Measurements from ENCODE around the gene HOXA9.

HOXA9 gene

DNA sequence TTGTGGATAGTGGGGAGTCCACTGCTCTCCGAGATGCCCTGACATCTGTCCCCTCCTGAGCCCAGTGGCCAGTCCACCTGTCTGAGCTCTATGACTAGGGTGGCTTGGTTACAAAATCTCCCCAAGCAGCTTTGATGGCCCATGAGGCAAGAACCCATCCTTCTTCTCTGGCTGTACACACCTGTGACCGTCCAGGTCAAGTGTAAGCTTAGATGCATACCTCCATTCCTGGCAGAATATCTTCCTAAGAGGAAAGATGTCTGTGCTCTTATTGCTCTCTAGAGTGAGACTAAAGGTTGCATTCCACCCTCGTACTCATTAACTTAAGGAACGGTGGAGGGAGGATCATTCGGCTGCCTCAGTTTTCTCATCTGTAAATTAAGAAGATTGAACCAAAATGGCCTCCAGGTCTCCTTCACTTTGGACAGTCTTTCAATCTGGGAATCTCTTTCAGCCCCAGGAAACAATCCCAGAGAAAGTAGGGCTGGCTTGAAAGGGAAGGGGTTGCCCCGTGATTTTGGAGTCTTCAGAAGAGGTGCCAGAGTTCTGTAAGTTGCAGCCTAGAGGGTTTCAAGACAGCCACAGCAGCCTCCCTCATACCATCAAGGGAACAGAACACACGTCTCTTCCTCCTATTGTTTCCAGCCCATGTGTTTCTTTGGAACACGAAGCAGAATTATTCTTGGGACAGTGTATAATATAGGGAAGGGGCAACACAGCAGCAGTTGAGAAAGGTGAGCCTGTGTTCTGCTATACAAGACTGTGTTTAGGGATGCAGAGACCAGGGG lies 40.2 kb downstream of the HOXA9 start:
- DNase-seq = no peak

DNA sequence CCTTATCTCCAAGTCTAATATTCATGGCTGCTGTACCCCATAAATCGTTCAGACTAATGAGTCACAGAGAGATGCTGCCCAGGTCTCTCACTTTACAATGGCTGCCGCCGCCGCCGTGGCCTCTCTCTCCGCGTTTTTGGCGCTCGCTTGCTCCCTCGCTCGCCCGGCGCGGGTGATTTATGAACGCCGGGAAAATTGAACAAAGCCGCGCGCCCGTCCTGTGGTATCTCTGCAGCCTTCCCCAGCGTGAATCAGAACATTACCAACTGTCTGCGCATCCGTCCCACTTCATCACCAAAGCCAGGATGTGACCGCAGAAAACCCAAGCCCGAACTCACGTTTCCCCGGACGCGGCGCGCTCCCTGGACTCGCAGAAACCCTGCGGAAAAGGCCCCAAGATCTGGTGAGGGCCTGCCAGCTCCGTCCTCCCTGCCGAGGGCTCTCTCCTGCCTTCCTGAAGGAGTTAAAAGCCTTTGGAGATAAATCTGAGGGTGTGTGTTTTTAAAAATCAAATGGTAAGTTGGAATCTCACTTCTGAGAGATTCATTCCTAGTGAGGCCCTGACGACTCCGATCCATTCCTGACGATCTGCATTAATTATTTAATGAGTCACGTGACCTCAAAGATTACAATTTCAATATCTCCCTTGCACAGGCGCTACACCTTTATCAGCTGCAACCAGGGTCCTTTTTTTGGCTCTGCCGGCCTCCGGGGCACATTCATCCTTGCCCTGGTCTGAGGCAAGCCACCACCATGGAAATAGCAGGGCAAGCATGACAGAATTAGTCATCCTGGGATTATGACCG lies 41.0 kb downstream of the HOXA9 start:
- no peak for DNase-seq

DNA sequence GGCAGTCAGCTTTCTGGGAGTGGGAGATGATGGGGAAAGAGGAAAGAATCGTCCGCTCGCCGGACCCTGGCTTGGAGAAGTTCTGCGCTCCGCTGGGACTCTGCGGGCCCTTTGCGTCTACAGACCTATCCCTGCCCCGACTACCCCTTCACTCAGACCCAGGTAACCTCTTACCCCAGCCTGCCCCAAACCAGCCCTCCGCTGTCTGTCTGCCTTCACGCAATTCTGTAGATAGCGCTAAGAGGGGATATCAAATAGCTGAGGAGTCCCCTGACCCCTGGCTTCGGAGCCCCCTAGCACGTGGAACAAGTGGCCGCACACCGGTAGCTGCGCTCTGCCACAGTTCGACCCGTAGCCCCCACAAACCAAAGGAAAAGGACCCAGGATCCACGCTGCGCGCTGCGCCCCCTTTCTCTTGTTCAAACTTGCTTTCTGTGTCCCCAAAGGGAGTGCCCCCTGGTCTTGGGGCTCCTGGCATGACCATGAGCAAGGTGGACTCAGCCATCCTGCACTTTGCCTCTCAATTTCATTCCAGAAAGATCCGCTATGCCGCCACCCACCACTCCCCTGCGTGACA lies 41.8 kb downstream of the HOXA9 start:
- no peak for DNase-seq

DNA sequence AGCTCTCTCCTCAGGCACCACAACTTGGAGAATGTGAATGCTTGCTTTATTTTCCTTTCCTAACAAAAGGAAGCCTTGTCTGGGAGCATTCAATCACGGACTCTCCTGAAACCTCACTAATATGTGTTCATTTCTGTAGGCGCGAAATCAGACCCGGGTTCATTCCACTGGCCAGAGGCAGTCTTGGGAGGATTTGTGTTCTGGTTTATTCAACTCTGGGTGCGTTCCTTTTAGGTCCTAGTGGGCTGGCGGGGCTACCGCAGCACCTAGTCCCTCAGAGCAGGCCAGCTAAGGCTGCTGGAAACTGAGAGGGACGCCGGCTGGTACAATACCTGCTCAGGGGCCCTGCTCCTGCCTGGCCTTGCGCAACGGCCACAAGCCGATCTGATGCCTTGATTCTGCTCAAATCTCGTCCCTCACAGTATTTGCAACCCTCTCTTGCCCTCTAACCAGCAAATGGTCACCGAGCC lies 42.3 kb downstream of the HOXA9 start:
- no peak for DNase-seq

DNA sequence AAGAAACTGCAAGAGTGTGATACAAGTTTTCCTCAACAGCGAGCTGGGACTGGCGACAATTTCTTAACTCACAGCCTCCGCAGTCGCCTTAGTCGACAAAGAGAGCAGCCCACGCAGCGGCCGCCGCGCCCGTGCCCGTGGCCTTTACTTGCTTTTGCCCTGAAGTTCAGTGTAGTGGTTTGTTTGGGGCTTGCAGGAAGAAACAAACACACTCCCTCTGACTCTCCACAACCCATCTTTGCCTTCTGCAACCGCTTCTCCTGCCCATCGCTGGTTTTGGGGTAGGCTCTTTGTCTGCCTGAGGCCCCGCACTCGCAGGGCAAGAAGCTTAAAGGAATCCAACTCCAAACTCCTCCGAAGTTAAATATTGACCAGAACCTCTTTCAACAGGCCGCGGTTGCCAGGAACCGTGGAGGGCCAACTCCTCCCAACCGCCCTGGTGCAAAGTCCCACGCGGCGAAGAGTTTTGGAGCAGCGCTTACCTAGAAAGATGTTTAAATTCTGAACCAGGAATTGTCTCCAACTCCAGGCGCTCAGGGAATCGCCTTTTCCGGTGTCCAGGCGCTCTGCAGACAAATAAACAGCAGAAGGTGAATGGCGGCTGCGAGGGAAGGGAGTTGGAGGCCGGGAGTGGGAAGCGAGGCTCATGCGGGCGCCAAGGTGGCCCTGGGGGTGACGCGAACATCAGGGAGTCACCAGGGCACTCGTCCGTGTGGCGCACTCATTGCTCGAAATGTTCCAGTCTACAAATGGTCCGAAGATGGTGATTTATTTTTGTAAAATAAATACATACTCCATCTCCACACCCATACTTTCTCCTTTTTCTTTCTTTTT lies 43.0 kb downstream of the HOXA9 start:
- no peak for DNase-seq

DNA sequence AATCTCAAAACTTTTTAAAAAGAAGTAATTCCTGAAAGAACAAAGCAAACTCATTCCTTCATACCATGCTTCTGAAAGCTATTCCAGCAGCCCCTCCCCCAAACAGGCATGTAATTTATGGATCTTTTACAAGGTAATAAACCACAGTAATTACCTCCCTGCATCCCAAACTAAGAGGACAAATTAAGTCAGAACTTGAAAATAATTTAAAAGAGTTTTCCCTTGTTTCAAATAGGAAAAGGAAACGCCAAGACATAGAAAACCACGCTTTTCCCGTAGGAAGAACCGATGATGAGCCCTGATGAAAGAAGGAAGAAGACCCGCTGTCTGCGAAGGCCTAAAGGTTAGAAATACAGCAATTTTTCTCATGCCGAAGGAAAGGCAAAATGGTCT lies 43.7 kb downstream of the HOXA9 start:
- DNase-seq = no peak

DNA sequence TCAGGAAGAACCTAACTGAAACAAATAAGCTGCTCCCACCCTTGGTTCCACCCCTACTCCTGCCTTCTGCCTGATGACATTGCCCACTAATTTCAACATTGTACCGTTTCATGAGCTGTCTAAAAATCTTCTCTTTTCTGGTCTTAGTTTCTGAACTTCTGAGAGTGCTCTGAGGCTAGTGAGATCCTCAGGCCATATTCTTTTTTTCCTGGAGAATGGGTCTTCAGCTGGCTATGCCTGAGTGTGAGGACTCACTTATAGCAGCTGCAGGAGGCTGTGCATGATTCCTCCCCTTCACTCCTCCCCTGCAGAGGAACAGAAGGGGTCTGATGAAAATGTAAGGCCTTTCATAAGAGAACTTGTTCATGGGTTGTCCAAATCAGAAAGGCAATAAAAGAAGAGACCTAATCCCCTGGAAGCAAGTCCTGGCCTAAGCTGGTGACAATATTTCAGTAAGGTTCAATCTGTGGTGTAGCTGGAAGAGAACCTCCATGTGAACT lies 45.9 kb downstream of the HOXA9 start:
- DNase-seq = no peak

DNA sequence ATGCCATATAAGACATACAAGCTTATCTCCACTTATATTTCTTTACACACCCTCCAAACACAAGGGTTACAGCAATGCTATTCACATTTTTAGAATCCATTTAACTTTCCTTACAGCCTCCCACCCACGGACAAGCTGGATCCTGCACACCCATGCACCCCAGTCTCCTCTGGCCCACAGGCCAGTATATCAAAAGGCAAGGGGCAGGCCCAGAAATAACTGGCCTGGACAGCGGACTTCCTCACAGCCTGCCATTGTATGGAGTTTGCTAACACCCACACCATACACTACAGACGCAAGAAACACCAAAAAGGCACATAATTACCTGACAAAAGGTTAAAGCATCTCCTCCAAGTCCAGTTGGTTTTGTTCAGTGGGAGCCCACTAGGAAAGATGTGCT lies 46.8 kb downstream of the HOXA9 start:
- no peak for DNase-seq

DNA sequence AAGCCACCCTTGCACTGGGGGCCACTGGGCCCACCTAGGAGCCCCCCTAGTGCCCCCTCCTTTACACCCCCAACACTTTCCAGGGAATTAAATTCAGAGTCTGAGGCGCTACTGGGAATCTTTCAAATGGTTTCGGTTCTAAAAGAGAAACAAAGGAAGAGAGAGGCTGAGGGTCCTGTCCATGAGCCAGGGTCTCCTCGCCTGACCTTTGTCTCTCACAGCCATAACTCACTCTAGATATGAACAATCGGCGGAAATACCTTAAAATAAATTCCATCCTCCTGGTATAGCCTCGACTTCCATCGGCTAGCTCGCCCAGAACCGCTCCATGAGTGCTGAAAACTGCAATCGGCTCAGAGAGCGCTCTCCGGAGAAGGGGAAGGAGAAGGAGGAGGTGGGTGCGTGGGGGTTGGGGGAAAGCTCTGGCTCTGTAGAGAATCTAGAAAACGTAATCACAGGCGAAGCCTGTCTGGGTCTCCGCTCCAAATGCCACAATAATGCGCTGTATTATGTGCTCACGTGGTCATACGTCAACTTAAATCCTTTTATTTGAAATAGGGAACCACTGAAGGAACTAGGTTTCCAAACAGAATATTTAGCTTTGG lies 47.3 kb downstream of the HOXA9 start:
- no peak for DNase-seq

DNA sequence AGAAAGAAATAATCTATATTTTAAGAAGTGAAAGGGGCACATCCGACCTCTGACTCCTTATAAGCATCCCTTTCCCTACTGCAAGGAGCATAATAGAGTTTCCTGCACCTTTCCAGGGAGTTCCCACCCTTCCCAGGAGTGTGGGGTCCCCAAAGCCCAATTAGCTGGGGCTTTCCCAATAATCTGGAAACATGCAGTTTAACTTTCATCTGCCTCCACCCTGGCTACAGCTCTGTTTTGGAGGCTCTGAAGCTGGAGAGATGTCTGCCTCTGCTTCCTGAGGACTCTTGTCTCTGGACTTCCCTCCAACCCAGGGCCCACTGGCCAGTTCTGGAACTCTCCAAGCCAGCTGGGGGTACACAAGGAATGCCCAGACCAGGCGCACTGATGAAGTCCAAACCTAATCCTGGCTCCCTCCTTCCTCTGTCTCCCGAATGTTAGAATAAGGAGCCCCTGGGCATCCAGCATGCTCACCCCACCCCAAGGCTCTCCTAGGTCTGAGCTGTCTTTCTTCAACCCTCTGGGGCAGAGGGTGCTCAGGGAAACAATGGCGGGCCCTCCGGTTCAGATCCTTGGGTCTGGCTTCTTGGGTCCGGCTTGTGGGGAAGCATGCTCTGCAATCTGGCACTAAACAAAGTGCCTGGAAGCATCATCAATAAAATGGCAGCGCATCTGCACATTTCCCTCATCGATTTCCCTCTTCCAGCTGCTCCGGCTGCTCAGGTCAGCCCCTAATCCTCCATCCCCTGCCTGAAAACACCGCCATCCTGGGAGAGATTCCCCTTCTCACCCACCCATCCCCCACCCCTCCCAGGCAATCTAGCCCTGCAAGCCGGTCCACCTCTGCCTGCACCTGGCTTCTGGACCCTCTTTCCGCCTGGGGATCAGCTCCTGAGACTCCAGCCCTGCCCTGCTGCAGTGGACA lies 48.1 kb downstream of the HOXA9 start:
- no peak for DNase-seq

DNA sequence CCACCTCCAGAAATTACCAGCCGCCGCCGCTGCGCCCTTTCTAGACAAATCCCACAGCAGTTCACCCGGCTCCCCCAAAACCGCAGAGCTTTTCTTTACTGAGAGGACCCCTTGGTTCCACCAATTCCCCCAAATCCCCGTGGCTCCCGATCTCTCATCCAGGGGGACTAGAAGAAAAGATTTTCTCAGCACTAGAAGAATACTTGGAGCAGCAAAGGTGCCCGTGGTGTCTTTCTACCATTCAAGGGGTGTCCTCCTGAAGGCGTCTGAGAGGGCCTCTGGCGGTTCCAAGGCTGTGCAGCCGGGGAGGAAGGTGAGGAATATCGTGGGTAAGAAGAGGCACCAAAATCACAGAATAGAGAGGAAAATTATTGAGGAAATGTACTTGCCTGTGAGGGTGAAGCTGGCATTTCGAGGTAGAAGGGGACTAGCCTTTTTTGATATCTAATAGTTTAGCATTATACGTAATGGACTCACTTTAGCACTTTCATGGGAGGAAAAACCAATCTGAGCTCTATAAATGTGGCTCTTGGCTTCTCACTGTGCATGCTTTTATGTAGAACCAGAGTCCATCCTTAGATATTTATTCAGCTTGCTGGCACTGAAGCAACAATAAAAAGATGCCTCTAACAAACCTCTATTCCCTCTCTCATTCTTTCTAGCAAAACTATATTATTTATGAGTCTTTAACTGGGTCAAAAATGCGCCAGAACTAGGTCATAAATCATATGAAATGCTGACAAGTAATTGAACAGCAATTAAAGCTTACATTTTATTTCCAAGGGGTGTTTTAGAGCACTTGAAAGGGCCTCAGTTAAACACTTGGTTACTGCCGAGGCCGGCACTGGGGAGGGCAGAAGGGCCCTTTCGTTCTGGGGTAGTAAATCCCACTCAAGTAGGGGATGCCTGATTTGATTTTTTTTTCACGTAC lies 49.0 kb downstream of the HOXA9 start:
- no peak for DNase-seq

DNA sequence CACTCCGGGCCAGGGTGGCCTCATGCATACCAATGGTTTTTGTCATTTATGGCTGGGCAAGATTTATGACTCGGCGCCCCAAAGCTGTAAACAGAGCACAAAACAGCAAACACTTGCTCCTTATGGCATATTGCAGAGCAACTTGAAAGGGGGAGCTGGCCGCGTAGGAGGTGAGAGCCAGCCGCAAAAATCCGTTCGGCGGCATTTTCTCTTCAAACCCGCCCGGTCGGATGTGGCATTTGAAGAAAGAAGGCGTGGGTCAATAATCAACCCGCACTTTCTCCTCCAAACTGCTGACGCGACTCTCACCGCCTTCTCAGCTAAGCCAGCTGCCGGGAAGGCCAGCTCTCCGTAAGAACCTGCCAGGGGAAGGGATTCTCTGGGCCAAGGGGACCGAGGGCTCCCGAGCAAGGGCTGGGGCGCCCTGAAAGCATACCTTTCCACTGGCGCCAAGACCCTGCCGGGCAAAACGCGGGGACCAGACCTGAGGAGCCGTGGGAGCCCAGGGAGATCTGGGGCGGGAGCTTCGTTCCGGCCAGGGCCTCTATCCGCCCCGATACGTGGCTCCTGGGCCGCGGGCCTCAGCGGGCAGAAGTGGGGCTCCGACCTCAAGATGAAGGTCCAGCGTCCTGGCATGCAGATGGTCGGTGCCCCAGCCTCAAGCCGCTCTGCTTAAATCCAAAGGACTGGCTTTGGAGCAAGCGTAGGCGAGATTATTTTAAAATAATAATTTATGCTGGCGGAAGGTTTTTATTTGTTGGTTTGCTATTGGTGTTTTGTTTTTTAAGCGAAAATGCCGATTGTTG lies 49.9 kb downstream of the HOXA9 start:
- DNase-seq = no peak

DNA sequence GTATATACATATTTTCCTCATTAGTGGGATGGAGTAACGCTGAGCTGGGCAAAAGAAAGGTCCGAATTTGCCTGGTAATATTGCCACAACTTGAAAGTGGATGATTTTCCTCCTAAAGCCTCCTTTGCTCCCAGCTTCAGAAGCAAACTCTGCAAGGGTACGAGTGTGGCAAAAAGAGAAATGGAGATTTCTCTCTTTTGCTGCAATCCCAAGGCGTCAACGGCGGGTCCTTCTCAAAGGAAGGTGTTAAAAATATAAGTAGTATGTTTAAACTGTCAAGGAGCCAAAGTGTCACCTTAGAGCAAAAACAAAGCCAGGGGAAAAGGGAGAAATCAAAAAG lies 50.5 kb downstream of the HOXA9 start:
- no peak for DNase-seq

DNA sequence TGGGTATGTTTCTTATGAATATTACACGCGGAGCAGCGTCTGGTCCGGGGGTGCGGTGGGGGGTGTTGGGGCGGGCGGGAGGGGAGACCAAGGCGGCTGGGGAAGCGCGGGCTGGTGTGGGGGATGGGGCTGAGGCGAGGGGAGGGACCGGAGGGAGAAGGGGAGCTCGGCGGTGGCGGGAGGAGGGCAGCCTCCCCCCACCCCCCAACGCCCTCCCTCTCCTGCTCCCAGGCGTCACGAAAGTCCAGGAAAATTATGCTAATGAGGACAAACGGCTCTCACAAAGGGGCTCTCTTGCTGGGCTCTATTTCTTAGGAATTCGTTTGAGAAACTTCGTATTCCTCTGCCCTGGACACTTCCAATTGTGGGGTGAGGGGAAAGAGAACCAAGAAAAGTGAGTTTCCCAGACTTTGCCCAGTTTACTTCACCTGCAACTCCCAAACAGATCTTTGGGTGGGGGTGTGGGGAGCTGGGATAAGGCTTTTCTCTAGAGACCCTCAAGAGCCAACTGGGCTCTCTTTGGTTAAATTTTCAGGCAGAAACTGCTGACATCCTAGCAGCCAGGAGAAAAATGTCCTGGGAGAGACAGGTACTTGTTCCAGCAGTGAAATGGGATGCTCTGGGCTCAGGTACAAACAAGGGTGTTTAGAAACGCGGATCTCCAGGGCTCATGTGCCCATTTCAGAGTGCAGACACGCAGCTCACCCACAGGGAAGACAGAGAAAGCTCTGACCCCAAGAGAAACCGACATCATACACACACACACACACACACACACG lies 51.2 kb downstream of the HOXA9 start:
- DNase-seq = no peak

DNA sequence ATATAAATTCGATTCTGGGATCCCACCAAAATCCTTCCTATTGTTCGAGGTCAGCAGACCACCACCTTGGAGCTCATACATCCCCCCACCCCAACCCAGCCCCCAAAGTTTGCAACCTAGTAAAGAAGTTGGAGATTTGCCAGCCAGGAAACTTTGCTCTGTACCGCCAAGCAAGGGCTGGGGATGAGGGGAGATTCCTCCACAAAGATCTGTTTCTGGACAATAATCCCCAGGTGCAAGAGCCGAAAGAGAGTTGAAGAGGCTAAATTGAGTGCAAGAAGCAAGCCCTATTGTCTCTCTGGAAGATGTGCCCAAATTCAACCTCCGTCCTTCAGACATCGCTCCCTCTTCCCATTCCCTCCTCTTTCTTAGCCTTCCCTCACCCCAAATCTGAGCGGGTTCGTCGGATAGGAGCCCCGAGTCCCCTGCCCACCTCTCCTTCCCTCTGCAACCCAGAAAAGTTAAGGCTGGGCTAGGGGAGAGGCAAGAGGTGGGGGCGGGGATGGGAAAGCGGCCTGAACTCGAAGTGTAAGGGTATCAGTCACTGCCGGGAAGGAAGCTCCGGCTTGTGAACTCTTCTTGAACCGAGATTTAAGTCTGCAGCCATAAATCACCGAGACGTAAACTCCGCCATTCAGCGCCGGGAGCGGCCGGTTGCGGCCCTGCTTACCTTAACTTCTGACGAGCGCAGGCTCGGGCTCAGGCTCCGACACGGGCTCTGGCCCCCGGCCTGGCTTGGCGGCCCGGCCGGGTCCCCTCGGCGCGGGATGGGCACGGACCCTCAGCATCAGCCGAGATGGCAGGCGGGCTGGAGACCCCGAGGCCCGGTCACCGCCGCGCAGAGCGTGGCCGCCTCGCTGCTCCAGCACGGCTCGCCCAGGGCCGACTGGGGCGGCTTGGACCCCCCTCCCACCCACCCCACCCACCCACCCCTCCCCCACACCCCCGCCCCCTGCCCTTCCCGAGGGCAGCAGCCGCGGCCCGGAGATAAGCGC lies 52.1 kb downstream of the HOXA9 start:
- DNase-seq = no peak

Data from NCI-H510A treated with DMSO at 0.1 percent for 48 hours (cell line).